SK-N-SH treated with all-trans-retinoic acid at 6 μM for 48 hours (cell line): ENCODE results near the gene SEPTIN3.

Experiments used
- ATAC-seq: fragments of 200-7000 bp; cut with Tn5 transposase; 3 replicates; pipeline ENCODE4 v1.9.1; 2020; ENCODE audit warnings: mild to moderate bottlenecking, moderate library complexity
- ARNTL ChIP-seq: fragments of 450-650 bp; formaldehyde crosslinking; IDR thresholded peaks from 2 replicates; pipeline ENCODE4 v1.5.0; 2020; ENCODE audit warnings: low read depth, mild to moderate bottlenecking, moderate library complexity, borderline replicate concordance
- BACH2 ChIP-seq: fragments of 250-450 bp; sonication (Bioruptor Pico); IDR thresholded peaks from 2 replicates; pipeline ENCODE4 v1.9.0; 2021; ENCODE audit warnings: mild to moderate bottlenecking, borderline replicate concordance
- CSDC2 ChIP-seq: fragments of 250-450 bp; sonication (Bioruptor Pico); IDR thresholded peaks from 2 replicates; pipeline ENCODE4 v1.5.0; 2020; ENCODE audit warnings: mild to moderate bottlenecking, moderate library complexity
- ESRRG ChIP-seq: fragments of 250-450 bp; sonication (Bioruptor Pico); IDR thresholded peaks from 2 replicates; pipeline ENCODE4 v1.6.1; 2021; ENCODE audit warnings: mild to moderate bottlenecking
- GLIS3 ChIP-seq: fragments of 250-450 bp; sonication (Bioruptor Pico); IDR thresholded peaks from 2 replicates; pipeline ENCODE4 v1.5.0; 2020; ENCODE audit warnings: mild to moderate bottlenecking, moderate library complexity
- PPARA ChIP-seq: fragments of 250-450 bp; sonication (Bioruptor Pico); IDR thresholded peaks from 2 replicates; pipeline ENCODE4 v1.5.0; 2020; ENCODE audit warnings: mild to moderate bottlenecking, borderline replicate concordance
- SNAI2 ChIP-seq: fragments of 250-450 bp; sonication (Bioruptor Pico); IDR thresholded peaks from 2 replicates; pipeline ENCODE4 v1.5.0; 2020; ENCODE audit warnings: mild to moderate bottlenecking, moderate library complexity
- TCF4 ChIP-seq: fragments of 250-450 bp; sonication (Bioruptor Pico); IDR thresholded peaks from 2 replicates; pipeline ENCODE4 v1.8.0; 2021; ENCODE audit warnings: mild to moderate bottlenecking, moderate library complexity, borderline replicate concordance
- TOX ChIP-seq: fragments of 250-450 bp; sonication (Bioruptor Pico); IDR thresholded peaks from 2 replicates; pipeline ENCODE4 v1.8.0; 2021; ENCODE audit warnings: mild to moderate bottlenecking, moderate library complexity, borderline replicate concordance
- ZC3H10 ChIP-seq: fragments of 250-450 bp; sonication (Bioruptor Pico); IDR thresholded peaks from 2 replicates; pipeline ENCODE4 v1.5.1; 2021; ENCODE audit warnings: mild to moderate bottlenecking, moderate library complexity
- ZFP3 ChIP-seq: fragments of 250-450 bp; sonication (Bioruptor Pico); IDR thresholded peaks from 2 replicates; pipeline ENCODE4 v1.5.0; 2020; ENCODE audit warnings: mild to moderate bottlenecking, moderate library complexity
- ZFP30 ChIP-seq: fragments of 450-650 bp; formaldehyde crosslinking; IDR thresholded peaks from 2 replicates; pipeline ENCODE4 v1.5.0; 2022; ENCODE audit warnings: mild to moderate bottlenecking, moderate library complexity
- ZNF565 ChIP-seq: fragments of 450-650 bp; formaldehyde crosslinking; conservative IDR thresholded peaks from 2 replicates; pipeline ENCODE4 v1.5.0; 2020; ENCODE audit warnings: low read depth, mild to moderate bottlenecking, moderate library complexity
- ZNF70 ChIP-seq: fragments of 450-650 bp; formaldehyde crosslinking; IDR thresholded peaks from 2 replicates; pipeline ENCODE4 v1.5.0; 2020; ENCODE audit warnings: mild to moderate bottlenecking, moderate library complexity
- ZNF8 ChIP-seq: fragments of 450-650 bp; formaldehyde crosslinking; IDR thresholded peaks from 2 replicates; pipeline ENCODE4 v1.5.0; 2020; ENCODE audit warnings: mild to moderate bottlenecking, moderate library complexity
- TF ChIP-seq, protein P1 (sequence below): fragments of 250-450 bp; sonication (Bioruptor Pico); IDR thresholded peaks from 2 replicates; pipeline ENCODE4 v1.8.0; 2021; ENCODE audit warnings: low read depth, mild to moderate bottlenecking, moderate library complexity, borderline replicate concordance
- TF ChIP-seq, protein P2 (sequence below): fragments of 250-450 bp; sonication (Bioruptor Pico); IDR thresholded peaks from 2 replicates; pipeline ENCODE4 v1.8.0; 2020; ENCODE audit warnings: mild to moderate bottlenecking, moderate library complexity, borderline replicate concordance
- TF ChIP-seq, protein P3 (sequence below): fragments of 250-450 bp; sonication (Bioruptor Pico); IDR thresholded peaks from 2 replicates; pipeline ENCODE4 v1.5.0; 2020; ENCODE audit warnings: mild to moderate bottlenecking, moderate library complexity
- TF ChIP-seq, protein P4 (sequence below): fragments of 250-450 bp; sonication (Bioruptor Pico); IDR thresholded peaks from 2 replicates; pipeline ENCODE4 v1.5.1; 2021; ENCODE audit warnings: mild to moderate bottlenecking, moderate library complexity
- TF ChIP-seq, protein P5 (sequence below): fragments of 250-450 bp; sonication (Bioruptor Pico); IDR thresholded peaks from 2 replicates; pipeline ENCODE4 v1.5.1; 2020; ENCODE audit warnings: low read depth, mild to moderate bottlenecking, moderate library complexity

The SEPTIN3 gene, protein sequence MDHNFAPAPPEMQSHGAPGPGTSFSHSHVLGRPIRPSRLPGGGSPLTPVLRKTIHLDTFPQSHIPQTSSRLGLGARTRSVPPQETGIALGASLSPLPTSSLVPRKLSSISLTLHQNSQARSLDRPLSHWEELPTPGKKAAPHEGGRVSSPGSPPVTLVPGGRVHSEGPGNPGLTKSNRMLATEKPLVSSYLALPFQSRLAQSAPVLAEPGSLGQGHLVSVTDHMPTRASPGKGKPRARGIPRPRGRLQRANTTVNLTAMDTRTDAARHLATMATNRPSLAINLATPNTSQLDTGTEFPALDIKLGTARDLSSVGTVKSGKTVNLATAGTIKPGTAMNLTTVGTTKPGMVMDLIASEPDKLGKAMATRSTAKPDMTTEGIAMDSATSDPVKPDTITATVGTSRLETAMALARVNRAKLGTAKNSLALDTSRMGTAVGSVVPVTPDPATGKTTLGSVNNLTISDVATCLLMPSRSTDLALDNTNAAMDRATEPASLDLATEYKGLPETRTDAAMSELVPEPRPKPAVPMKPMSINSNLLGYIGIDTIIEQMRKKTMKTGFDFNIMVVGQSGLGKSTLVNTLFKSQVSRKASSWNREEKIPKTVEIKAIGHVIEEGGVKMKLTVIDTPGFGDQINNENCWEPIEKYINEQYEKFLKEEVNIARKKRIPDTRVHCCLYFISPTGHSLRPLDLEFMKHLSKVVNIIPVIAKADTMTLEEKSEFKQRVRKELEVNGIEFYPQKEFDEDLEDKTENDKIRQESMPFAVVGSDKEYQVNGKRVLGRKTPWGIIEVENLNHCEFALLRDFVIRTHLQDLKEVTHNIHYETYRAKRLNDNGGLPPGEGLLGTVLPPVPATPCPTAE

DNA sequence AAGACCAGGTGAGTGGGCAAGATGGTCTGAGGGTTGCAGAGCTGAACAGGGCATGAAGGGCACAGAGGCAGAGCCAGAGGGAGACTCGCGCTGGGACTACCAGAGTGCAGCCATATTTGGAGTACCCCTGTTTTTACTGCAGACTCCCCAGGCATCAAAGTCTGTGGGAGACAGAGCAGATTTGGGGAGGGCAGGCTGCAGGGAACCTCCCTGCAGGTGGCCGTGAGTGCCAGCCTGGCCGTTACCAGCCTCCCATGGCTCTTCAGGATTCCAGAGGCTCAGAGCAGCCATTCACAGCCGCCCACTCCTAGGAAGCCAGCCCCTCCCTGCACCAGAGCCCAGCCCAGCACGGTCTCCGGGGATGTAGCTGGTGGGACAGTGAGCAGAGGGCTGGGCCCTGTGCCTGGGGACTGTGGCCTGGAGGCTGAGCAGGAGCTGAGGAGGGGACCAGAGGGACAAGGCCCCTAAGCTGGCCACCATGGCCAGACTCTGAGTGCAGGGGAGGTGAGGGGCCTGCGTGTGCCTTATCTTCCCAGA, at the start of gene SEPTIN3:
Gene SEPTIN3, plus strand, starts transcription at position 334 of the 537 bp plus-strand sequence. CDS start 2,050 bp downstream, outside the sequence.
- TF ChIP-seq ZFP3 (CRISPR knock-in tag) = no peak
- TF ChIP-seq, protein P1, sequence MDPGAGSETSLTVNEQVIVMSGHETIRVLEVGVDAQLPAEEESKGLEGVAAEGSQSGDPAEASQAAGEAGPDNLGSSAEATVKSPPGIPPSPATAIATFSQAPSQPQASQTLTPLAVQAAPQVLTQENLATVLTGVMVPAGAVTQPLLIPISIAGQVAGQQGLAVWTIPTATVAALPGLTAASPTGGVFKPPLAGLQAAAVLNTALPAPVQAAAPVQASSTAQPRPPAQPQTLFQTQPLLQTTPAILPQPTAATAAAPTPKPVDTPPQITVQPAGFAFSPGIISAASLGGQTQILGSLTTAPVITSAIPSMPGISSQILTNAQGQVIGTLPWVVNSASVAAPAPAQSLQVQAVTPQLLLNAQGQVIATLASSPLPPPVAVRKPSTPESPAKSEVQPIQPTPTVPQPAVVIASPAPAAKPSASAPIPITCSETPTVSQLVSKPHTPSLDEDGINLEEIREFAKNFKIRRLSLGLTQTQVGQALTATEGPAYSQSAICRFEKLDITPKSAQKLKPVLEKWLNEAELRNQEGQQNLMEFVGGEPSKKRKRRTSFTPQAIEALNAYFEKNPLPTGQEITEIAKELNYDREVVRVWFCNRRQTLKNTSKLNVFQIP = no peak
- TF ChIP-seq ZNF70 (CRISPR knock-in tag) = no peak
- TF ChIP-seq, protein P2, sequence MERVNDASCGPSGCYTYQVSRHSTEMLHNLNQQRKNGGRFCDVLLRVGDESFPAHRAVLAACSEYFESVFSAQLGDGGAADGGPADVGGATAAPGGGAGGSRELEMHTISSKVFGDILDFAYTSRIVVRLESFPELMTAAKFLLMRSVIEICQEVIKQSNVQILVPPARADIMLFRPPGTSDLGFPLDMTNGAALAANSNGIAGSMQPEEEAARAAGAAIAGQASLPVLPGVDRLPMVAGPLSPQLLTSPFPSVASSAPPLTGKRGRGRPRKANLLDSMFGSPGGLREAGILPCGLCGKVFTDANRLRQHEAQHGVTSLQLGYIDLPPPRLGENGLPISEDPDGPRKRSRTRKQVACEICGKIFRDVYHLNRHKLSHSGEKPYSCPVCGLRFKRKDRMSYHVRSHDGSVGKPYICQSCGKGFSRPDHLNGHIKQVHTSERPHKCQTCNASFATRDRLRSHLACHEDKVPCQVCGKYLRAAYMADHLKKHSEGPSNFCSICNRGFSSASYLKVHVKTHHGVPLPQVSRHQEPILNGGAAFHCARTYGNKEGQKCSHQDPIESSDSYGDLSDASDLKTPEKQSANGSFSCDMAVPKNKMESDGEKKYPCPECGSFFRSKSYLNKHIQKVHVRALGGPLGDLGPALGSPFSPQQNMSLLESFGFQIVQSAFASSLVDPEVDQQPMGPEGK (CRISPR knock-in tag) = no peak
- TF ChIP-seq ARNTL = no peak
- TF ChIP-seq, protein P3, sequence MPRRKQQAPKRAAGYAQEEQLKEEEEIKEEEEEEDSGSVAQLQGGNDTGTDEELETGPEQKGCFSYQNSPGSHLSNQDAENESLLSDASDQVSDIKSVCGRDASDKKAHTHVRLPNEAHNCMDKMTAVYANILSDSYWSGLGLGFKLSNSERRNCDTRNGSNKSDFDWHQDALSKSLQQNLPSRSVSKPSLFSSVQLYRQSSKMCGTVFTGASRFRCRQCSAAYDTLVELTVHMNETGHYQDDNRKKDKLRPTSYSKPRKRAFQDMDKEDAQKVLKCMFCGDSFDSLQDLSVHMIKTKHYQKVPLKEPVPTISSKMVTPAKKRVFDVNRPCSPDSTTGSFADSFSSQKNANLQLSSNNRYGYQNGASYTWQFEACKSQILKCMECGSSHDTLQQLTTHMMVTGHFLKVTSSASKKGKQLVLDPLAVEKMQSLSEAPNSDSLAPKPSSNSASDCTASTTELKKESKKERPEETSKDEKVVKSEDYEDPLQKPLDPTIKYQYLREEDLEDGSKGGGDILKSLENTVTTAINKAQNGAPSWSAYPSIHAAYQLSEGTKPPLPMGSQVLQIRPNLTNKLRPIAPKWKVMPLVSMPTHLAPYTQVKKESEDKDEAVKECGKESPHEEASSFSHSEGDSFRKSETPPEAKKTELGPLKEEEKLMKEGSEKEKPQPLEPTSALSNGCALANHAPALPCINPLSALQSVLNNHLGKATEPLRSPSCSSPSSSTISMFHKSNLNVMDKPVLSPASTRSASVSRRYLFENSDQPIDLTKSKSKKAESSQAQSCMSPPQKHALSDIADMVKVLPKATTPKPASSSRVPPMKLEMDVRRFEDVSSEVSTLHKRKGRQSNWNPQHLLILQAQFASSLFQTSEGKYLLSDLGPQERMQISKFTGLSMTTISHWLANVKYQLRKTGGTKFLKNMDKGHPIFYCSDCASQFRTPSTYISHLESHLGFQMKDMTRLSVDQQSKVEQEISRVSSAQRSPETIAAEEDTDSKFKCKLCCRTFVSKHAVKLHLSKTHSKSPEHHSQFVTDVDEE = no peak
- no peak for TF ChIP-seq ZNF8
- TF ChIP-seq PPARA (CRISPR knock-in tag) = no peak
- no peak for TF ChIP-seq ZC3H10
- no peak for TF ChIP-seq ZNF565 (CRISPR knock-in tag)
- no peak for TF ChIP-seq ESRRG (CRISPR knock-in tag)
- TF ChIP-seq BACH2 (CRISPR knock-in tag) = no peak
- TF ChIP-seq GLIS3 (CRISPR knock-in tag) = no peak
- TF ChIP-seq, protein P4, sequence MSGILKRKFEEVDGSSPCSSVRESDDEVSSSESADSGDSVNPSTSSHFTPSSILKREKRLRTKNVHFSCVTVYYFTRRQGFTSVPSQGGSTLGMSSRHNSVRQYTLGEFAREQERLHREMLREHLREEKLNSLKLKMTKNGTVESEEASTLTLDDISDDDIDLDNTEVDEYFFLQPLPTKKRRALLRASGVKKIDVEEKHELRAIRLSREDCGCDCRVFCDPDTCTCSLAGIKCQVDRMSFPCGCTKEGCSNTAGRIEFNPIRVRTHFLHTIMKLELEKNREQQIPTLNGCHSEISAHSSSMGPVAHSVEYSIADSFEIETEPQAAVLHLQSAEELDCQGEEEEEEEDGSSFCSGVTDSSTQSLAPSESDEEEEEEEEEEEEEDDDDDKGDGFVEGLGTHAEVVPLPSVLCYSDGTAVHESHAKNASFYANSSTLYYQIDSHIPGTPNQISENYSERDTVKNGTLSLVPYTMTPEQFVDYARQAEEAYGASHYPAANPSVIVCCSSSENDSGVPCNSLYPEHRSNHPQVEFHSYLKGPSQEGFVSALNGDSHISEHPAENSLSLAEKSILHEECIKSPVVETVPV (CRISPR knock-in tag) = no peak
- ATAC-seq = no peak

DNA sequence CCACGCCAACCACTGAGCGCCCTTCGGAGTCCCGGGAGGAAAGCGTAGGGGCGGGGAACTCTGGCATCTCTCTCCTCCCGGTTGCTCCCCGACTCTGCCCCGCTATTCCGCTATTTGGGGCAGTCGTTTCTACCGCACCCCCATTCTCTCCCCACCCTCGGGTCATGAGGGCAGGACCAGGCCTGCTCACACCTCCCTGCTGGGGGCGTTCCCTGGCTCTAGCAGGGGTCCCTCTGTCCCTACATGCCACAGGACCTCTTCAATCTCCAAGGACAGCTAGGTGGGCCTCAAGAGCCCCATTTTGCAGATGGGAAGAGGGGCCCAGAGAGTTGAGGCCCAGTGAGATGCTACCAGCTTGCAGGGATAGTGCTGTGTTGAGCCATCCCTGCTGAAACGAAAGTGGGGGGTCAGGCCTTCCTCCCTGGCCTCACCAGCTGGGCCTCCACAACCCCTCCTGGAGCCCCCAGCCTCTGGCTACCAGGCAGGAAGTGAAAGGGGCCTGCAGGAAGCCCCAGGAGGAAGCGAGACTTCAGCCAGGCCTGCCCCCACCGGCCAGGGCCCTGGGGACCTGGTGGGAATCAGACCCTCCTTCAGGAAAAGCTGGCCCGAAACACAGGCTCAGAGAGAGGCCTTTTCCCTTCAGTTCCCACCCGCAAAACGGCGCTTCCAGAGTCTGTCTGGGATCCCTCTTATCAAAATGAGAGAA, 48.8 kb upstream of the SEPTIN3 start:
- TF ChIP-seq, protein P1 = no peak
- no peak for TF ChIP-seq ZNF70 (CRISPR knock-in tag)
- TF ChIP-seq, protein P5, sequence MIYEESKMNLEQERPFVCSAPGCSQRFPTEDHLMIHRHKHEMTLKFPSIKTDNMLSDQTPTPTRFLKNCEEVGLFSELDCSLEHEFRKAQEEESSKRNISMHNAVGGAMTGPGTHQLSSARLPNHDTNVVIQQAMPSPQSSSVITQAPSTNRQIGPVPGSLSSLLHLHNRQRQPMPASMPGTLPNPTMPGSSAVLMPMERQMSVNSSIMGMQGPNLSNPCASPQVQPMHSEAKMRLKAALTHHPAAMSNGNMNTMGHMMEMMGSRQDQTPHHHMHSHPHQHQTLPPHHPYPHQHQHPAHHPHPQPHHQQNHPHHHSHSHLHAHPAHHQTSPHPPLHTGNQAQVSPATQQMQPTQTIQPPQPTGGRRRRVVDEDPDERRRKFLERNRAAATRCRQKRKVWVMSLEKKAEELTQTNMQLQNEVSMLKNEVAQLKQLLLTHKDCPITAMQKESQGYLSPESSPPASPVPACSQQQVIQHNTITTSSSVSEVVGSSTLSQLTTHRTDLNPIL (CRISPR knock-in tag) = no peak
- no peak for TF ChIP-seq TCF4
- TF ChIP-seq SNAI2 (CRISPR knock-in tag) = no peak
- TF ChIP-seq BACH2 (CRISPR knock-in tag) = no peak
- no peak for TF ChIP-seq ZFP30 (CRISPR knock-in tag)
- TF ChIP-seq GLIS3 (CRISPR knock-in tag) = no peak
- no peak for TF ChIP-seq TOX (CRISPR knock-in tag)
- no peak for TF ChIP-seq CSDC2
- TF ChIP-seq, protein P2 (CRISPR knock-in tag) = no peak
- no peak for ATAC-seq
